Activated gamma-delta T cell (primary cell): ENCODE measurements around the gene FGGY.
"Not testable (repeated sequence)": the region's sequence is repeated elsewhere in the genome, so short reads cannot be mapped to it uniquely, and the experiment has no call there.

ENCODE experiments used
- DNase-seq: peaks from one replicate; lab custom pipeline; 2025; lab: John Stamatoyannopoulos, UW

Gene FGGY

DNA sequence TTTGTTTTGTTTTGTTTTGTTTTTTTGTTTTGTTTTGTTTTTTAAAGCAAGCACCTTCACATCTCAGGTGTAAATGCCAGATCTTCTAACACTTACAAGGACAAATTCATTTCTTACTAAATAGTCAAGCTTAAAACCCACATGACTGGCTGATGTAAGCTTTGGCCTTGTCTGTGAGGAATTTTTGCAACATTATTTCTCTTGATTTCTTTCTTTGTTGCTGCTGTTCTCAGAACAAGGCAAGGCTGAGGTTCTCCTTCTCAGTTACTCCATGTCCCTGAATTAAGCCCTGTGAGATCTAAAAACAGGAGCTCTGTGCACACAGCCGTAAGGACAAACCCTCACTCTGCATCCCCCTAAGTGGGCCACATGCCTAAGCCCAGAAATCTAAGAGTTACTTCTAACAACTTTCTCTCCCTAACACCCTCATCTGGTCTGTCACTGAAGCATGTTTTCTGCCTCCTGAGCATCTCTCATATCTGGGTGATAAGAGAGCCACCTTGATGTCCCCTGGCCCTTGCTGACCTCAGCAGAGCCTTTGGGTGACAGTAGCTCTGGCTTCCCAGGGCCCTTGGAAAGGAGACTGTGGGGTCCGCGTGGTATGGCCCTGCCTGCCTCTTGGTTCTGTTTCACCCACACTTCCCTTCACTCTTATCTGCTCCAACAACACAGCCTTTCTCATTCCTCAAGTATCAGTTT lies 436.7 kb downstream of the FGGY start:
- DNase-seq = no peak

DNA sequence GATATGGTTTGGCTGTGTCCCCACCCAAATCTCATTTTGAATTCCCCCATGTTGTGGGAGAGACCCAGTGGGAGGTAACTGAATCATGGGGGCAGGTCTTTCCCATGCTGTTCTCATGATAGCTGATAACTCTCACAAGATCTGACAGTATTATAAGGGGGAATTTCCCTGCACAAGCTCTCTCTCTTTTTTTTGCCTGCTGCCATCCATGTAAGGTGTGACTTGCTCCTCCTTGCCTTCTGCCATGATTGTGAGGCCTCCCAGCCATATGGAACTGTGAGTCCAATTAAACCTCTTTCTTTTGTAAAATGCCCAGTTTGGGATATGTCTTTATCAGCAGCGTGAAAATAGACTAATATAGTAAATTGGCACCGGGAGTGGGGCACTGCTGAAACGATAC lies 439.0 kb downstream of the FGGY start:
- not testable (repeated sequence) for DNase-seq

DNA sequence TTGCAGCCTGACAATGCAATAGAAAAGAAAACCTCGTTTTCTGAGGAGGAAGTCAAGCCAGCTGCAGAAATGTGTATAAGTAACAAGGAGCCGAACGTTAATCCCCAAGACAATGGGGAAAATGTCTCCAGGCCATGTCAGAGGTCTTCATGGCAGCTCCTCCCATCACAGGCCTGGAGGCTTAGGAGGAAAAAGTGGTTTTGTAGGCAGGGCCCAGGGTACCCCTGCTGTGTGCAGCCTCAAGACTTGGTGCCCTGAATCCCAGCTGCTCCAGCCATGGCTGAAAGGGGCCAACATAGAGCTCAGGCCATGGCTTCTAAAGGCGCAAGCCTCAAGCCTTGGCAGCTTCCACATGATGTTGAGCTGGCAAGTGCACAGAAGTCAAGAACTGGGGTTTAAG lies 439.9 kb downstream of the FGGY start:
- DNase-seq = no peak

DNA sequence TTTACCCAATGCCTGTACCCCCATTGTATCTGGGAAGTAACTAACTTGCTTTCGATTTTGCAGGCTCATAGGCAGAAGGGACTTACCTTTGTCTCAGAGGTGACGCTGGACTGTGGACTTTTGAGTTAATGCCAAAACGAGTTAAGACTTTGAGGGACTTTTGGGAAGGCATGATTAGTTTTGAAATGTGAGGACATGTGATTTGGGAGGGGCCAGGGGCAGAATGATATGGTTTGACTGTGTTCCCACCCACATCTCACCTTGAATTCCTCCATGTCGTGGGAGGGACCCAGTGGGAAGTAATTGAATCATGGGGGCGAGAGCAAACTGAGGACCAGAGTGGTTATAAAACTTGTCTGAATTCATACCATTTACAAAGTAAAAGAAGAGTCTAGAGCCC lies 440.7 kb downstream of the FGGY start:
- DNase-seq = no peak

DNA sequence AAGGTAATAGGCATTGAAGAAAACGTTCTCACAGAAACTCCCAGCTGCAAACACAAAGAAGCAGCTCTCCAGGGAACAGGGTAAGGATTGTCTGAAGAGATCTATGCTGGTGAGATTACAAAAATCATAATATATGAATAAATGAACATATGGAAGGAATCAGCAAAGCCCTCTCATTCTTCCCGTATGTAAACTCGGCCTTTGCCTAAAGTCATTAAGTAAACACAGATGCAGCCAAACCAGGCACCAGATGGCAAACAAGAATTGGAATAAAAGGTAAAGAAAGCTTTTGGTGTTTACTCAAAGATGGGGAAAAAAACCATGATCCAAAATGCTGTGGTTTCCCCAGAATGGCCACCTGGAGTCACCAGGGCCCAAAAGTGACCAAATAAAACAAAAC lies 441.3 kb downstream of the FGGY start:
- no peak for DNase-seq

DNA sequence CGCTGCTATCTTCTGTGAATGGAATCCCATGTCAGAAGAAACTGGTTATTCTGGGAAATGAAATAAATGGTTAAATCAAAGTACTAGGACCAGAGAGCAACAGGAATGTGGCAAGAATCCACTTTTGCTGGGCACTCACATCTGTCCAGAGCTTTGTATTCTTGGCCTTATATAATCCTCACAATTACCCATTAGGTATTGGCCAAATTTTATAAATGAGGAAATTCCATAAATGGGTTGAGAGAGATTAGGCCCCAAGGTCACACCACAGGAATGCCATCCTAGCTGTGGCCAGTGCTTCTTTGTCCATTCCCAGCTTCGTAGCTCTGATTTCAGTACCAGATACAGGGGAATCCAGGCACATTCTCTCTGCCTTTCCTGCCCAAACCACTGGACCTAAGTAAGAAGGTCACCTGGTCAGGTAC lies 441.7 kb downstream of the FGGY start:
- no peak for DNase-seq

DNA sequence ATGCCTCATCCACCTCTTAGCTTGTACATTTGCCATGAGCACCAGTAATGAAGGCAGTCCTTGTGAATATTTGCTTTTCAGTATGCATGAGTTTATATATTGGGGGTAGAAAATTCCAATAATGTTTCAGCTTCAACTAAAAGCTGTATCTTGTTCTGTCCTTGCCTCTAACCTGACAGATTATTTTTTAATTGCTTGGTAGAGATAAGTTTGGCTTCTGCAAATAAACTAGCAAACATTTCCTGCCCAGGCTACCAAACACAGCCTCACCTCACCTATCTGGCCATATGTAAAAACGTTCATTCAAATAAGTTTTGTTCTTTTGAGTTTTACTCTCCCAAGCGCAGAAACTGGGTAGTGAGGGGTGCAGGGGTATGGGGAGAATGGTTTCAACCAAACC lies 442.2 kb downstream of the FGGY start:
- DNase-seq = no peak

DNA sequence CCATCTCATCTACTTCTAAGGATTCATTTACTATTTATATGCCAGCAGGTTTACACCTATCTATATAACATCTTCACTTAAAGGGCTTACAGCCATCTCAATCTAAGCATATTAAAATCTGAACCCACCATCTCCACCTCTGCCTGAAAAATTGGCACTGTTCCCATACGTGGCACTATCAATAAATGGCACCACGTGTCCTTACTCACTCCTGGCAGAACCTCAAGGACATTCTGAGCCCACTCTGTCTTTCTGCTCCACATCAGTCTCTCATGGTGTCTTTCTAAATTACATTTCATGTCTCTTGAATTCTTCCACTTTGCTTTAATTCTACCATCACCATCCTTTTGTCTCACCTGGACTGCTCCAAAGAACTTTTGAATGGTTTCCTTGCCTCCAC lies 445.6 kb downstream of the FGGY start:
- no peak for DNase-seq

DNA sequence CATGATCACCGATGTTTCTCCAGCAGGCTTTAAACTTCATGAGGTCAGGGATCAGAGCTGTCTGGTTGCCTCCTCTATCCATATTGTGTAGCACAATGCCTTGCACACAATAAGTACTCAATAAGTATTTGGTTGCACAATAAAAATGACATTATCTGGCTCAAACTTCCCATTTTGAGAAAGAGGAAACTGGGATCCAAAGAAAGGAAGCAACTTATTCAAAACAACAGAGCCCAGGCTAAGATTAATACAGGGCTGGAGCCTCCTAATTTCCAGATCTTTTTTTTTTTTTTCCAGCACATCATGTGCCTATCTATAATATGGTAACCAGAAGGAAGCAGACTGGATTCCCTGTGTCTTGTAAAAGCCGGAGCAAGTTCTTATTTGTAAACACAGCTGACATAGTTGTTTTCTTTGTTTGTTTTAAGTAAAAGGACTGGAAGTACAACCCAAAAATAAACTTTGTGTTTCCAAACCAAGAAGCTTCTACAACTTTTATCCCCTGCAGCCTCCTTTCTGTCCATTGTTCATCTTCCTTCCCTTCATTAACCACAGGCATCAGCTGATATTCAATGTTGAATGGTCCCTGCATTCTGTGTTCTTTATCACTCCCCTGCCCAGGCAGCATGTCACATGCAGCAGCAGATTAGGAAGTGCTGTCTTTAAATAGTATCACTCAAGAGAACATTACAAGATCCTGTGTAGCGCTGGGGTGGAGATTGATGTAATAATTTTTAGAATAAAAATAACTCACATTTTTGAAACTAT lies 446.6 kb downstream of the FGGY start:
- no peak for DNase-seq

DNA sequence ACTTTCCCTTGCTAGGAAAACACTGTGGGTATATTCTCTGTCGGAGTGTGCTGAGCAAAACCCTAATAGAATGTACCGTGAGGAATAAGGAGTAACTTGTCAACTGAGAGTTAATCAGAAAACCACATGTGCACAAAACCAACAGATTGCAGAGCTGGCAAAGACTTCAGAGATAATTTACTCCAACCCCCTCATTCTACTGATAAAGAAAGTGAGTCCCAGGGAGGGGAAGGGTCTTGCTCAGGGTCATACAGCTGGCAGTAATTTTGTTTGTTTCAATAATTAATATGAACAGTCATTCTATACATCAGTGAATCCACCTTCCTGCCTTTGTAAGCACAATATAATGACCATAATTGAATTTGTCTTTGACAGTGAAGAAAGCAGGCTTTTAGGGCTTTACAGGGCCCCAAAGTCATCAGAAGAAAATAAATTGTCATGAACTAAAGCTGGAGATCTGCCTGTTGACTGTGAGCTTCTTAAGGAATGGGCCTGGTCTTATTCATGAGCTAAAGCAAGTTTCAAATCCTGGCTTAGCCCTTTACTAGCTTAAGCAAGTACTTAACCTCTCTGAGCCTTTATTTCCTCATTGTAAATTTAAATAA lies 450.6 kb downstream of the FGGY start:
- no peak for DNase-seq

DNA sequence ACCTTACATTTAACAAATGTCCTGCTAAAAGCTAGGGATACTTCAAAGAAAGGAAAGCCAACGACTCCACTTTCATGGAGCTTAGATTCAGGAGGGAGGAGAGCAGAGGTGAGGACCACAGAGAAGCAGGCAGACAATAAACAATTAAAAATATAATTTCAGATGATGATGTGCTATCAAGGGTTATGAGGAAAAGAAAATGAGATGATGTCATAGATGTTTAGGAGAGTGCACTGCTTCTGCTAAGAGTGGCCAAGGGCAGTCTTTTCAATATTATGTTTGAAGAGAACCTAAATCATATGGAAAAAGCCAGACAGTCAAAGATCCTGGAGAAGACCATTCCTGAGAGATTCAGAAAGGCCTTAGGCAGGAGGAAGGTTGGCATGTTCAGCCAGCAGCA lies 451.2 kb downstream of the FGGY start:
- no peak for DNase-seq

DNA sequence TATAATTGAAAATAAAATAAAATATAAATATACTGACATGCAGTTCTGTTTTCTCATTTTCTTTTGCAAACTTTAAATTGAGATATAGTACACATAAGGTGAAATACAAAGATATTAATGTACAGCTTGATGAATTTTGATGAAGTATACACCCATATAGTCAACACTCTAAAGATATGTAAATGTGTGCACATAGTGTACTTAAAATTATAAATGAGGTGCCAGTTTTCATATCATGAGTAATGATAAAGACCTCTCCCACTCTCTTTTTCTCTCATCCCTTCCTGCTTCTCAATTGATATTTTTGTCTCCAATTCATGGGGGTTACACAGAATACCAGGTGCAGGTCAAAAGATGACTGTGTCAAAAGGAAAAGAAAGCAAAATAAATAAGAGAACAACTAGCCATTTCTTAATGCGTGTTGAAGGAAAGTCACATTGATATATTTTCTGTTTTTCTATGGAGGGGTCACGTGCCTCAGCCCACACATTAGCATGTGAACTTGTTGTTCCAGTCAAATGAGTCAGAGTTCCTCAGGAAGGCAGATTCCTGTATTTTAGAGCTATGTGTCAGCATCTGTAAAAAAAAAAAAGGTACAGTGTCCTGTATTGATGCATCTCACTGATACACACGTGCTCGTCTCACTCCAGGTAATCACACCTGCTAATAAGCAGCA lies 453.6 kb downstream of the FGGY start:
- DNase-seq = no peak

DNA sequence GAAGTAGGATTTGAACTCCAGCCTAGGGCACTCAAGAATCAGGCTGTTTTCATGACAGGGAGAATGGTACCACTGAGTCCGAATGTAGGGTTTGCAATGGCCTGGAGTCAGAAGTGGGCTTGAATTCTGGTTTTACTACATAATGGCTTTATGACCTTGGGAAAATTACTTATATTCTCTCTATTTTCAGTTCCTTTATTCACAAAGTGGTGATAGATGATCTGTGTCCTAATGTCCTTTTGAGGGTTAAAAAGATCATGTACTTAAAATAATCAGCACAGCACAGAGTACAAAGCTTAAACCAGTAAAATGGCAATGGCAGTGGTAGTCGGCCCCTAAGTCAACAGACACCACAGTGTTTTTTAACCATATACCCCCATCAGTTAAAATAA lies 454.1 kb downstream of the FGGY start:
- DNase-seq = no peak

DNA sequence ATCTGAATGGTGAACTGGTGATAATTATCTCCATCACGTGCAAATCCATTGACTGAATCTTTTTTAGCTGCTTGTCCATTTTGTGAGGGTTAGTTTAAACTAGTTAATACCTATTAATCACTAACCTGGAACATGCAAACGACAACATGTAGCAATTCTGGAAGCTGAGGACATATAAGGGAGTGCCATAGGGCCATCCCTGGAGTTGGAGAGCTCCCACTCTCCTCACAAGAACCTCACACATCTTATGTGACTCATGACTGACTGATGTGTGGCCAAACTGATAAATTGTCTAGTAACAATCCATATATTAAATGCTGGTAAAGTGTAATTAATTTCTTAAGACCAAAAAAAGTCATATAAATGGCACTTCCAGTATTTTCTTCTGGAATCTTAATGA lies 454.9 kb downstream of the FGGY start:
- DNase-seq = no peak

DNA sequence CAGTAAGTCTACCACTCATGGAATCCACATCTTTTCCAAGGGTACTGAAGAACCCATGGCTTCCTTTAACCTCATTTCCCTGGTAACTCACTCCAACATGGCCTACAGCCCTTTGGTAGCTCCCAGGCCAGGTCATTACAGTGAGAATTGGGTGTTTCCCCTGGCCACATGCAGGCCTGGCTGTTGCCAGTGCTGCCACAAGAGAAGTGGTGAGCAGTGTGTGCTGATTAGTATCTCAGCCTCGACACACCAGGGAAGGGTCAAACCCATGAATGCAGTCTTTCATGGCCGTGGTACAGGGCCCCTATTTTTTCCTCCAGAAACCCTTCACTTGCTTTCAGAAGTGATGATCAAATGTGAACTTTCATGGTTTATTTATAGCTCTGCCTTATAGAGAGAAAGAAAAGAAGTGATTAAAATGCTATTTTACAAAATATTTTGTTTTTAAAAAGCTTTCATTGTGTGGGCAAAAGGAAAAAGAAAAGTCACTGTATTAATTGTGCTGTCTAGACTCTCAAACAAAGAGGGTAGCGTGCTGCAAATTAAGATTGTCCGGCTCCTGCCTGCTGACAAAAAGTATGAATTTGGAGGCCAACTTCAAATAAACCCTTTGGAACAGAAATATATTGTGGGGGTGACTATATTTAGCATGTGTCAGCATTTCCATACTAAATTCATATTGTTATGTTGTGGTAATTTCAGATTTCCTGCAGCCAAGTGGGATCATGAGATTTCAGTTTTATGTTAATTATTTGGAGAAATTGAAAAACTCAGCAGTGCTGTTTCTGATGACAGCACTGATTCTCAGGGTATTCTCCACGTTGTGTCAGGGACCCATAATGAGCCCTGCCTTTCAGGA lies 455.9 kb downstream of the FGGY start:
- no peak for DNase-seq

DNA sequence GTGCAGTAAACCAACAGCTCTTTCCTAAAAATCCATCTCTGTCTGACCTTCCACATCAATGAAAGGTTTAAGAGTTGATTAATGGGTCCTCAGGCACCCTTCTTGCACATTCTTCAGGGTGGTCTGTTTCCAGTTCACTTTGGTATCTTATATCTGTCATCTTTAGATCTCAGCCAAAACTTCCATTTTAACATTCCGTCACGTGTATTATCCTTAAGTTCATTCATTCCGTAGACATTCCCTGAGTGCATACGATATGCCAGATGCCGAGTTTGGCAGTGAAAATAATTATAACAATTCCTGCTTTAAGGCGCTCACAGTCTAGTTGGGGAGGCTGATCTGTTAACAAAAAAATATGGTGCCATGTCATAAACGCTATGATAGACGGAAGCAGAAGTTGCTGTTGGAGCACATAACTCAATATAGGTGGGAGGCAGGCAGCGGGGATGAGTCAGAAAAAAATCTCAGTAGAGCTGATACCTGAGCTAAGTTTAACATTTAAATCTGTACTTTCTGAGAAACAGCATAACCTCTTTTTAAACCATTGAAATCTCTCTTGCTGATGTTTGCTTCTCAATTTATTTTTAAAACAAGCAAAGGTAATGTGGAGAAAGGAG lies 458.3 kb downstream of the FGGY start:
- DNase-seq = no peak

DNA sequence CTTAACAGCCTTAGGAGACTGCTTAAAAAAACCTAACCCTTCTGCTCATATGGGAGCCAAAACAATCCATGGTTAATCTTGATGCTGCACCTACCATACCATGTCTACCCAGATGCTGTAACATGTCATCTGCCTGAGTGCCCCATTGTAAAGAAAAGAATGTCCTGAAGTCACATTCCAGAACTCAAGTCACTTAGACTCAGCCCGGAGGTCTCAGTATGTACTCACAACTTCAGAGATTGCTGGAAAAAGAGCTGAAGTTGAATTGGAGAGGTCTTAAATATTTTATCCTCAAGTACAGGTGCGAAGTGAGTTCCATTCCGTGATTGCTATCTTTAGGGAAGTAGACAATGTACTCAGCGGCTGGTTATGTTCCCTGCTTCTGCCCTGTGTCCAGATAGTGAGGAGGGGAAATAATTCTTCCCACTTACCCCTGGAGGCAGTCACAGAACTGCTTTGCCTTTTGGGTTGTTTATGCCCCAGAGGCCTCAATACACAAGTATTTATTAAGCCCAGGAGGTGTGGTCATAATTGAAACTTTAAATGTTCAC lies 460.4 kb downstream of the FGGY start:
- DNase-seq = no peak

DNA sequence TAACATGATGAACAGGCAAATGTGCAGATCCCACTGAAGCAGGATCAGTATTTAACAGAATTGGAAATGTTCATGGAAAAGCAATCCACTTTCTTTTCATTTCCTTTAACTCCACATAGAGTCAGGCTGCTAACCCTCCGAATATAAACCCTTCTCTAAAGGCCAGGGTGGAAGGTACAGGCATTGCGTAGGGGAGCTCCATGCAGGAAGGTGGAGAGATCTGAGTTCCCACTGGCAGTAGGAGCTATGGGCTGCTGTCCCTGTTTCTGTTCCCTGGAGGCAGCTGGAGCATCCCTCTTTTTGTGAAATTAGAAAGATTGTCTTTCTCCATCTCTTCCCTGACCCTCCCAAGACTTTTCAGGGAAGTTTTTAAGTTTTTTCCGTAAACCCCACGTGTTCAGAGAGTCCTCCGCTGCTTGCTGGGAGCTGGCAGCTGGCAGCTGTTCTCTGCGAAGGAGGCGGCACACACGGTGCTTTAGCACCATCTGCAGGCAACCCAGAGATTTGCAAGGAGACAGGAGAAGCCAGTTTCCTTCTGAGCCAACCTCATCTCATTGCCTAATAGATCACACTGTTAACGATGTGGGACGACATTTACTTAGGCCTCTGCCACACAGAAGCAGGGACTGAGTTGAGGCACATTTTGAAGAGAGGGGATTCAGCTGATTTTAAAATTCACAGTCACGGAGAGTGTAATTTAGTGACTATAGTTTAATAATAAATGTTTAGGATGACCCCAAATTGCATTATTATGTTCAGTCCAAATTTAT lies 462.4 kb downstream of the FGGY start:
- no peak for DNase-seq

DNA sequence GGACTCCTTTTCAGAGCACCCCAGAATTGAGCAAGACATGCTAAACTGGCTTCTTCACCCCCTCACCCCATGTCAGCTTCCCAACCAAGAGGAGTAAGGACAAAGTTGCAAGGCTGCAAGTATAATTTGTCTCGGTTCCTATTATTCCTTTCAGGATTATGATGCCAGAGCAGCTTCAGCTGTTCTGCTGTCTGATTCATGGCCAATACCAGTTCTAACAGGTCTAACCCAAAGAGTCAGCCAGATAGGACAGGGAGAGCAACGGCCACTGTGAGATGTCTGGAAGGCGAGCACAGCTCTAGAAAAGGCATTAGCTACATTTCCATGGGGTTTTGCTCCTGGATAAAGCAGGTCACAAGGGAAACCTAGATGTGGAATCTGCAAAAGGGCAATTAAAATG lies 464.5 kb downstream of the FGGY start:
- DNase-seq = no peak

DNA sequence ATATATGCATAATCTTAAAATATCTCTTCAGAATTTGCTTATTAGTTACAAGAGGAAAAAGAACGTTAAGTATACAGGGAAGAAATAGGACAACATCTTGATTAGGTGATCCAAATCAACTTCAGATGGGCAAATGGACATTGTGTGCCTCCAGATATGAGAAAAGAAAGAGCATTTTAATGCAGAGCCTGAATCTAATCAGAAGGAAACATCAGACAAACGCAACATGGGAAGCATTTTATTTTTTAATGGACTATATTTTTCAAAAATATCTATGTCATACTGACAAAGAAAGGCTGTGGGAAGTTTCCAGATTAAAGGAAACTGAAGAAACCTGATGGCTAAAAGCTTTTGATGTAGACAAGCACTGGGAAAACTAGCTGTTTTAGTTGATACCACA lies 466.5 kb downstream of the FGGY start:
- no peak for DNase-seq
